H9 (cell line): ENCODE measurements around the gene MRAS. TPM values are rescaled to one million over a fixed set of nuclear protein-coding genes. Genes with fewer than 3 reads are reported as not detected.

Experiments
- DNase-seq: peaks from one replicate; pipeline ENCODE4 v3.0.0-alpha.2; 2017
- H2AFZ ChIP-seq: one replicate; pipeline ENCODE4 v1.6.1; 2013; ENCODE audit warnings: mild to moderate bottlenecking, low read length, control low read depth, moderate library complexity
- H2AK5ac ChIP-seq: 2 replicates; pipeline ENCODE4 v1.6.1; 2013; ENCODE audit warnings: low read length, control low read depth, mixed read lengths; ENCODE audit not compliant: insufficient read length
- H2BK120ac ChIP-seq: one replicate; pipeline ENCODE4 v1.6.1; 2013; ENCODE audit warnings: low read depth, mild to moderate bottlenecking, low read length, control low read depth, inconsistent platforms; ENCODE audit not compliant: poor library complexity, severe bottlenecking
- H2BK12ac ChIP-seq: 2 replicates; pipeline ENCODE4 v1.6.1; 2013; ENCODE audit warnings: low read length, control low read depth, mixed read lengths, low read depth; ENCODE audit not compliant: insufficient read length
- H2BK15ac ChIP-seq: 2 replicates; pipeline ENCODE4 v1.6.1; 2013; ENCODE audit warnings: low read depth, low read length, control low read depth
- H2BK20ac ChIP-seq: one replicate; pipeline ENCODE4 v1.6.1; 2013; ENCODE audit warnings: low read depth, mild to moderate bottlenecking, low read length, control low read depth, inconsistent platforms; ENCODE audit not compliant: poor library complexity, severe bottlenecking
- H2BK5ac ChIP-seq: 2 replicates; pipeline ENCODE4 v1.6.1; 2013; ENCODE audit warnings: low read length, control low read depth, mixed read lengths; ENCODE audit not compliant: insufficient read length
- H3K14ac ChIP-seq: 2 replicates; pipeline ENCODE4 v1.6.1; 2013; ENCODE audit warnings: low read length, control low read depth; ENCODE audit not compliant: insufficient read depth
- H3K18ac ChIP-seq: 2 replicates; pipeline ENCODE4 v1.6.1; 2013; ENCODE audit warnings: low read depth, mild to moderate bottlenecking, mixed read lengths, low read length, control low read depth; ENCODE audit not compliant: insufficient read length
- H3K23ac ChIP-seq: 2 replicates; pipeline ENCODE4 v1.6.1; 2013; ENCODE audit warnings: low read length, control low read depth, mixed read lengths, low read depth; ENCODE audit not compliant: insufficient read length
- H3K23me2 ChIP-seq: 2 replicates; pipeline ENCODE4 v1.6.1; 2013; ENCODE audit warnings: low read depth, mild to moderate bottlenecking, mixed read lengths, low read length, control low read depth; ENCODE audit not compliant: insufficient read length, poor library complexity, severe bottlenecking
- H3K27ac ChIP-seq: 2 replicates; pipeline ENCODE4 v1.5.1; 2013; ENCODE audit warnings: low read length, control low read depth, mixed read lengths, low read depth; ENCODE audit not compliant: insufficient read length
- H3K27me3 ChIP-seq: 2 replicates; pipeline ENCODE4 v1.6.1; 2013; ENCODE audit warnings: low read length, control low read depth, inconsistent platforms; ENCODE audit not compliant: insufficient read depth
- H3K4ac ChIP-seq: 2 replicates; pipeline ENCODE4 v1.6.1; 2013; ENCODE audit warnings: low read depth, mild to moderate bottlenecking, control low read depth, inconsistent platforms, low read length, moderate library complexity
- H3K4me1 ChIP-seq: 2 replicates; pipeline ENCODE4 v1.6.1; 2013; ENCODE audit warnings: low read length, control low read depth, inconsistent platforms; ENCODE audit not compliant: insufficient read depth
- H3K4me2 ChIP-seq: 2 replicates; pipeline ENCODE4 v1.6.1; 2013; ENCODE audit warnings: low read length, control low read depth, mixed read lengths; ENCODE audit not compliant: insufficient read length, insufficient read depth
- H3K56ac ChIP-seq: 2 replicates; pipeline ENCODE4 v1.6.1; 2013; ENCODE audit warnings: low read depth, mild to moderate bottlenecking, mixed read lengths, low read length, control low read depth; ENCODE audit not compliant: insufficient read length
- H3K79me1 ChIP-seq: 2 replicates; pipeline ENCODE4 v1.6.1; 2013; ENCODE audit warnings: low read depth, mild to moderate bottlenecking, moderate library complexity, low read length, control low read depth, inconsistent platforms; ENCODE audit not compliant: insufficient read depth, poor library complexity, severe bottlenecking
- H3K79me2 ChIP-seq: 2 replicates; pipeline ENCODE4 v1.6.1; 2013; ENCODE audit warnings: low read length, control low read depth, inconsistent platforms; ENCODE audit not compliant: insufficient read depth
- H3K9ac ChIP-seq: 2 replicates; pipeline ENCODE4 v1.6.1; 2013; ENCODE audit warnings: low read length, control low read depth, mixed read lengths; ENCODE audit not compliant: insufficient read length; ENCODE audit errors: extremely low read depth
- H3K9me3 ChIP-seq: one replicate; pipeline ENCODE4 v1.6.1; 2013; ENCODE audit warnings: low read depth, low read length, inconsistent platforms; ENCODE audit not compliant: control insufficient read depth
- H3T11ph ChIP-seq: one replicate; pipeline ENCODE4 v1.6.1; 2013; ENCODE audit warnings: mild to moderate bottlenecking, low read length, control low read depth, inconsistent platforms
- H4K20me1 ChIP-seq: one replicate; pipeline ENCODE4 v1.6.1; 2013; ENCODE audit not compliant: control insufficient read depth, insufficient read length, insufficient read depth
- H4K5ac ChIP-seq: 2 replicates; pipeline ENCODE4 v1.6.1; 2013; ENCODE audit warnings: low read depth, mild to moderate bottlenecking, mixed read lengths, low read length, control low read depth; ENCODE audit not compliant: insufficient read length
- H4K8ac ChIP-seq: replicated peaks from 2 replicates; pipeline ENCODE4 v1.6.1; 2013; ENCODE audit warnings: low read length, control low read depth, mixed read lengths, low read depth; ENCODE audit not compliant: insufficient read length
- H4K91ac ChIP-seq: 2 replicates; pipeline ENCODE4 v1.6.1; 2013; ENCODE audit warnings: low read depth, mild to moderate bottlenecking, moderate library complexity, mixed read lengths, low read length, control low read depth; ENCODE audit not compliant: insufficient read length
- H3K27ac Mint-ChIP-seq, 3 experiments: 2 replicates in 2 of 3; 3 replicates in 1 of 3; pipeline ENCODE4 v1.8.0; 2020 to 2021; ENCODE audit warnings: mixed read lengths in 3 of 3, mild to moderate bottlenecking in 1 of 3, moderate library complexity in 1 of 3
- H3K27me3 Mint-ChIP-seq: 2 replicates; pipeline ENCODE4 v1.8.0; 2021; ENCODE audit warnings: low read depth, mild to moderate bottlenecking, moderate library complexity, mixed read lengths
- H3K36me3 Mint-ChIP-seq, 3 experiments: 2 replicates in 2 of 3; 3 replicates in 1 of 3; pipeline ENCODE4 v1.8.0; 2020 to 2021; ENCODE audit warnings: low read depth in 3 of 3, mixed read lengths in 3 of 3; ENCODE audit not compliant: insufficient read depth in 1 of 3
- H3K4me1 Mint-ChIP-seq, 2 experiments: 2 replicates each; pipeline ENCODE4 v1.8.0; 2020; ENCODE audit warnings: mixed read lengths in 2 of 2
- H3K4me3 Mint-ChIP-seq, 2 experiments: 2 replicates in 1 of 2; 3 replicates in 1 of 2; pipeline ENCODE4 v1.8.0; 2020 to 2021; ENCODE audit warnings: mild to moderate bottlenecking in 2 of 2, mixed read lengths in 2 of 2, moderate library complexity in 1 of 2
- H3K9me3 Mint-ChIP-seq, 2 experiments: 2 replicates in 1 of 2; 3 replicates in 1 of 2; pipeline ENCODE4 v1.8.0; 2020; ENCODE audit warnings: mild to moderate bottlenecking in 2 of 2, mixed read lengths in 2 of 2, moderate library complexity in 1 of 2
- CTCF ChIP-seq: fragments of 200-600 bp; sonication (generic); conservative IDR thresholded peaks from 3 replicates; pipeline ENCODE4 v1.8.0; 2021; ENCODE audit warnings: antibody characterized with exemption, mild to moderate bottlenecking
- WGBS: extraction: QIAGEN DNeasy Blood & Tissue Kit; methylation state at CpG from one replicate; pipeline ENCODE4 v1.1.7; 2013; ENCODE audit warnings: missing lambda C conversion rate, low lambda C conversion rate, mixed read lengths; ENCODE audit not compliant: insufficient read length; ENCODE audit errors: extremely low coverage; 5-methylcytosine and 5-hydroxymethylcytosine counted together
- total RNA-seq: library from RNA; stranded (reverse); gene quantifications from 2 replicates; pipeline ENCODE4 v1.2.1, GENCODE V29; 2021

MRAS gene
- total RNA-seq, 1 experiment from 2014 or later, result 10.9 TPM

- no peaks in the 10 kb centered on the region for H4K20me1 ChIP-seq
- no peak overlapping the region for H4K5ac ChIP-seq
- no peak overlapping the region for H4K91ac ChIP-seq
- no peak overlapping the region for H2BK12ac ChIP-seq
- H3K9me3 ChIP-seq, result no peaks in the 10 kb centered on the region
- no peak overlapping the region for H3K27ac ChIP-seq
- peaks cover 19% of the 10 kb centered on the region for H3K27me3 Mint-ChIP-seq
- H3K4me2 ChIP-seq, result no peak overlapping the region
- H3K4me1 Mint-ChIP-seq, result peaks cover 15 to 18% of the 10 kb centered on the region in 2 experiments
- no peak overlapping the region; a peak in 1 of 7 replicates for H3K27ac Mint-ChIP-seq
- no peaks in the 10 kb centered on the region for H3K79me1 ChIP-seq
- H4K8ac ChIP-seq, result no peak overlapping the region
- no peak overlapping the region for H3K23ac ChIP-seq
- no peak overlapping the region for H2AK5ac ChIP-seq
- H3K36me3 Mint-ChIP-seq, result peaks cover 0 to under 1% (median 0%) of the 10 kb centered on the region in 3 experiments; a peak in 2 of 7 replicates
- no peaks in the 10 kb centered on the region for H3K9me3 Mint-ChIP-seq
- no peak for DNase-seq
- no peak for TF ChIP-seq CTCF
- no CpG with 5 or more reads among the region's 2 CpGs for WGBS
- no peaks in the 10 kb centered on the region; the same call in 1 of the 2 replicates for H3K27me3 ChIP-seq
- H3K4me1 ChIP-seq, result no peaks in the 10 kb centered on the region
- no peak overlapping the region for H2BK120ac ChIP-seq
- no peak overlapping the region for H3T11ph ChIP-seq
- H3K4ac ChIP-seq, result no peak overlapping the region
- H3K9ac ChIP-seq, result no peak overlapping the region
- no peak overlapping the region for H3K56ac ChIP-seq
- no peaks in the 10 kb centered on the region for H3K23me2 ChIP-seq
- no peak overlapping the region for H3K14ac ChIP-seq
- H2BK20ac ChIP-seq, result no peak overlapping the region
- H2BK15ac ChIP-seq, result no peak overlapping the region
- no peak overlapping the region for H3K4me3 Mint-ChIP-seq
- no peak overlapping the region for H2BK5ac ChIP-seq
- no peaks in the 10 kb centered on the region for H3K79me2 ChIP-seq
- no peak overlapping the region for H3K18ac ChIP-seq
- H2AFZ ChIP-seq, result no peak overlapping the region
Observed at GRCh38 chr3:138441256-138441655, 92.9 kb downstream of the MRAS start.
